Upper lobe of left lung (tissue), 4 donors: ENCODE data around the gene SPATS2.

Source experiments
- POLR2A ChIP-seq, 4 donors: fragments of 450-650 bp; IDR thresholded peaks; one replicate each; pipeline ENCODE4 v1.5.1; 2016 to 2017; ENCODE audit warnings: antibody characterized with exemption in 4 of 4, mild to moderate bottlenecking in 2 of 4
- TF ChIP-seq, protein P1 (sequence below), 6 experiments: fragments of 450-650 bp in 4 of 6; fragments of 200-600 bp in 2 of 6; sonication (generic) in 2 of 6; IDR thresholded peaks; one replicate each; pipeline ENCODE4 v1.5.1; 2016 to 2019; ENCODE audit warnings: antibody characterized with exemption in 6 of 6

DNA sequence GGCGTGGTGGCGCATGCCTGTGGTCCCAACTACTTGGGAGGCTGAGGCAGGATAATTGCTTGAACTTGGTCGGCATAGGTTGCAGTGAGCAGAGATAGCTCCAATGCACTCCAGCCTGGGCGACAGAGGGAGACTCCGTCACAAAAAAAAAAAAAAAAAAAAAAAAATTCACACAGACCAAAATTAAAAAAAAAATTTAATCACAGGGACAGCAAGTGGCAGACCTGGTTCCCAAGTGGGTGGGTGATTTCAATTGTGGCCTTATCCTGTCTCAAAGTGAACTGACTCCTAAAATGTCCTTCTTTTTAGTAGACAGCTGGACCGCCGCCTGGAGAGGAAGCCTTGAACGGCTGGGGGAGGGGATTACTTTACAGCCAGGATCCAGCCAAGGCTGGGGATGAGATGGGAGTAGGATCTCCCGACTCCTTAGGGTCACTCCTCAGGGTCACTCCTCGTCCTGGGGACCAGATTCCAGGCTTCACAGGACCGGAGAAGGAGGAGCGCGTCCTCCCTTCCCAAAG lies 170.0 kb downstream of the SPATS2 start:
- TF ChIP-seq, protein P1, sequence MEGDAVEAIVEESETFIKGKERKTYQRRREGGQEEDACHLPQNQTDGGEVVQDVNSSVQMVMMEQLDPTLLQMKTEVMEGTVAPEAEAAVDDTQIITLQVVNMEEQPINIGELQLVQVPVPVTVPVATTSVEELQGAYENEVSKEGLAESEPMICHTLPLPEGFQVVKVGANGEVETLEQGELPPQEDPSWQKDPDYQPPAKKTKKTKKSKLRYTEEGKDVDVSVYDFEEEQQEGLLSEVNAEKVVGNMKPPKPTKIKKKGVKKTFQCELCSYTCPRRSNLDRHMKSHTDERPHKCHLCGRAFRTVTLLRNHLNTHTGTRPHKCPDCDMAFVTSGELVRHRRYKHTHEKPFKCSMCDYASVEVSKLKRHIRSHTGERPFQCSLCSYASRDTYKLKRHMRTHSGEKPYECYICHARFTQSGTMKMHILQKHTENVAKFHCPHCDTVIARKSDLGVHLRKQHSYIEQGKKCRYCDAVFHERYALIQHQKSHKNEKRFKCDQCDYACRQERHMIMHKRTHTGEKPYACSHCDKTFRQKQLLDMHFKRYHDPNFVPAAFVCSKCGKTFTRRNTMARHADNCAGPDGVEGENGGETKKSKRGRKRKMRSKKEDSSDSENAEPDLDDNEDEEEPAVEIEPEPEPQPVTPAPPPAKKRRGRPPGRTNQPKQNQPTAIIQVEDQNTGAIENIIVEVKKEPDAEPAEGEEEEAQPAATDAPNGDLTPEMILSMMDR (IDR thresholded peaks at IDR 0.05), result no peak
- TF ChIP-seq POLR2A (IDR thresholded peaks at IDR 0.05), result no peak
